NCI-H128 (cell line): ENCODE results near the gene CDC42EP3.

Experiments
- DNase-seq: peaks from one replicate; lab custom pipeline; 2025; ENCODE audit not compliant: unreplicated experiment; lab: John Stamatoyannopoulos, UW

Gene CDC42EP3

GRCh38 chr2:37656512-37657423 is 14.7 kb downstream of the CDC42EP3 start:
- no peak for DNase-seq

GRCh38 chr2:37654932-37655841 is 16.3 kb downstream of the CDC42EP3 start:
- no peak for DNase-seq

- no peak for DNase-seq
Measured at GRCh38 chr2:37654419-37654818, 17.0 kb downstream of the CDC42EP3 start.

GRCh38 chr2:37653805-37654378 is 17.6 kb downstream of the CDC42EP3 start:
- no peak for DNase-seq

- DNase-seq, result no peak
Measured at GRCh38 chr2:37653093-37653492, 18.3 kb downstream of the CDC42EP3 start.

- no peak for DNase-seq
Measured at GRCh38 chr2:37652199-37652640, 19.2 kb downstream of the CDC42EP3 start.

GRCh38 chr2:37650548-37651093 is 20.8 kb downstream of the CDC42EP3 start:
- DNase-seq, result no peak

- no peak for DNase-seq
Measured at GRCh38 chr2:37649518-37649917, 21.9 kb downstream of the CDC42EP3 start.

- no peak for DNase-seq
Measured at GRCh38 chr2:37648331-37649011, 23.0 kb downstream of the CDC42EP3 start.

GRCh38 chr2:37647971-37648330 is 23.5 kb downstream of the CDC42EP3 start:
- no peak for DNase-seq

- no peak for DNase-seq
Measured at GRCh38 chr2:37645836-37646235, 25.6 kb downstream of the CDC42EP3 start.

- no peak for DNase-seq
Measured at GRCh38 chr2:37645362-37645761, 26.1 kb downstream of the CDC42EP3 start.

- no peak for DNase-seq
Measured at GRCh38 chr2:37644191-37644590, 27.3 kb downstream of the CDC42EP3 start.

GRCh38 chr2:37643730-37644078 is 27.7 kb downstream of the CDC42EP3 start:
- no peak for DNase-seq

GRCh38 chr2:37642907-37643729 is 28.3 kb downstream of the CDC42EP3 start:
- no peak for DNase-seq

- DNase-seq, result no peak
Measured at GRCh38 chr2:37641582-37642171, 29.8 kb downstream of the CDC42EP3 start.

- DNase-seq, result no peak
Measured at GRCh38 chr2:37639631-37640030, 31.8 kb downstream of the CDC42EP3 start.

- no peak for DNase-seq
Measured at GRCh38 chr2:37638973-37639372, 32.5 kb downstream of the CDC42EP3 start.

GRCh38 chr2:37637985-37638384 is 33.5 kb downstream of the CDC42EP3 start:
- no peak for DNase-seq
